Tibial nerve (tissue), 4 donors: Measurements from ENCODE around the gene FKBP8. TPM values are rescaled to one million over a fixed set of nuclear protein-coding genes. Genes with fewer than 3 reads are reported as not detected.

Experiments
- DNase-seq, 2 donors: peaks; one replicate each; pipeline ENCODE4 v3.0.0-alpha.2; 2019; ENCODE audit warnings: low spot score in 2 of 2
- H3K27ac ChIP-seq, 4 donors: fragments of 200-600 bp; sonication (generic) in 3 of 4; one replicate each; pipeline ENCODE4 v1.5.1; 2017 to 2019; ENCODE audit warnings: mild to moderate bottlenecking in 1 of 4
- H3K27me3 ChIP-seq, 2 donors: fragments of 200-600 bp; sonication (generic) in 1 of 2; one replicate each; pipeline versions ENCODE4 v1.5.1 to v1.6.0; 2017 to 2019
- H3K36me3 ChIP-seq, 3 donors: fragments of 200-600 bp; sonication (generic); one replicate each; pipeline ENCODE4 v1.5.1; 2018 to 2019
- H3K4me1 ChIP-seq, 4 donors: fragments of 200-600 bp; sonication (generic) in 3 of 4; one replicate each; pipeline ENCODE4 v1.5.1; 2017 to 2019
- H3K4me3 ChIP-seq, 4 donors: fragments of 200-600 bp; sonication (generic) in 3 of 4; one replicate each; pipeline ENCODE4 v1.5.1; 2017 to 2019; ENCODE audit warnings: mild to moderate bottlenecking in 1 of 4, moderate library complexity in 1 of 4
- H3K9me3 ChIP-seq, 4 donors: fragments of 200-600 bp; sonication (generic) in 3 of 4; one replicate each; pipeline ENCODE4 v1.5.1; 2017 to 2019
- EP300 ChIP-seq, 2 donors: sonication (generic); formaldehyde crosslinking; IDR thresholded peaks; one replicate each; pipeline ENCODE4 v1.6.1; 2017; ENCODE audit warnings: antibody characterized with exemption in 2 of 2, mild to moderate bottlenecking in 1 of 2
- POLR2A ChIP-seq, 2 donors: fragments of 450-650 bp; IDR thresholded peaks; one replicate each; pipeline ENCODE4 v1.6.1; 2017; ENCODE audit warnings: antibody characterized with exemption in 2 of 2, mild to moderate bottlenecking in 2 of 2, moderate library complexity in 2 of 2
- WGBS, 2 donors: methylation state at CpG; one replicate each; pipeline ENCODE4 v1.1.5; 2018; 5-methylcytosine and 5-hydroxymethylcytosine counted together
- total RNA-seq, 4 donors: library from RNA; depleted of rRNA; stranded (reverse); fragments of >200 nt; gene quantifications; one replicate each; pipeline ENCODE4 v1.1.0, GENCODE V29; 2016
- TF ChIP-seq, protein P1 (sequence below), 5 experiments: fragments of 200-600 bp in 3 of 5; fragments of 450-650 bp in 2 of 5; sonication (generic) in 3 of 5; IDR thresholded peaks; one replicate each; pipeline ENCODE4 v1.5.1; 2016 to 2019; ENCODE audit warnings: antibody characterized with exemption in 5 of 5, mild to moderate bottlenecking in 3 of 5, moderate library complexity in 2 of 5

The FKBP8 gene
- total RNA-seq, 4 donors from 2014 or later, result 391 to 451 (median 434) TPM

DNA sequence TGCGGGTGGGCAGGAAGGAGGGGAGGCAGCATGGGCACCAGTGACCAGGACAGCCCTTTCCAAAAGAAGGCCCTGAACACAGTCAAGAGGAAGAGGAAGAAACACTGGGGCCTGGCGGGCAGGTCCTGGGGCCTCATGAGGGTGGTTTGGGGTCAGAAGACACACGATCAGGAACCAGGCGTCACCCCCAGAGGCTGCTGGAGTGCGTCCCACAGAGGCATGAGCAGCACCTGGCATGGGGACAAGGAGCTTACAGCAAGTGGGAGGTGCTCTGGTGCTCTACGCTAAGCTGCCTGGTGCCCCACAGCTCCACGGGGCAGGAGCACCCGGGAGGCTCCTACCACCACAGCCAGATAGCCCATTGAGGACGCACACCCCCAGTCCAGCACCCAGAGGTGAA lies 41.5 kb downstream of the FKBP8 start:
- no peak for DNase-seq
- Histone ChIP-seq H3K9me3 (no peaks in the 10 kb centered on the region), H3K4me1 (peaks cover 0 to 97% (median 83%) of the 10 kb centered on the region in 4 donors), H3K27me3 (no peaks in the 10 kb centered on the region), H3K27ac (peak overlapping the region in 3 of 4 donors; percentile 47 to 82 (median 67)), H3K36me3 (no peaks in the 10 kb centered on the region), H3K4me3 (no peak overlapping the region)
- 65 to 76% methylated on average over 7 to 9 of the region's 9 CpGs for WGBS, 2 donors
- peak in 1 of 2 donors; percentile 9 for TF ChIP-seq EP300 (IDR thresholded peaks at IDR 0.05)
- no peak for TF ChIP-seq POLR2A (IDR thresholded peaks at IDR 0.05)

DNA sequence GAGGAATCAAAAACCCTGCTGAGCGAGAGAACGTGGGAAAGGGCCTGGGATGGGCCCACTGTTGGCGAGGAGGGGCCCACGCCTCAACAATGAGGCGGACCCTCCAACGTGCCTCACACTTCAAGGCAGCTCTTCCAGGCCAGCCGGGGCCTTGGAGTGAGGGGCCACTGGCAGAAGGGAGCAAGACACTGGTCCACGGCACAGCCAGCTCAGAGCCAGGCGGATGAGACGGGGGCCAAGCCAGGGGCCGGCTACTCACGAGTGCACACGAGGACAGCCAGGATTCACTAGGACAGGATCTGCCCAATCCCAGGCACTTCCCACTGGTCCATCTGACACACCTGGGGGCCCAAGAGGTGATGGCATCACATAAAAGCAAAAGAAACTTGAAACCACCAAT lies 42.0 kb downstream of the FKBP8 start:
- H3K9me3 ChIP-seq, result no peaks in the 10 kb centered on the region
- peak overlapping the region in 3 of 4 donors; percentile 17 to 82 (median 67) for H3K27ac ChIP-seq
- TF ChIP-seq POLR2A (IDR thresholded peaks at IDR 0.05) (no peak), EP300 (IDR thresholded peaks at IDR 0.05) (no peak)
- TF ChIP-seq, protein P1, sequence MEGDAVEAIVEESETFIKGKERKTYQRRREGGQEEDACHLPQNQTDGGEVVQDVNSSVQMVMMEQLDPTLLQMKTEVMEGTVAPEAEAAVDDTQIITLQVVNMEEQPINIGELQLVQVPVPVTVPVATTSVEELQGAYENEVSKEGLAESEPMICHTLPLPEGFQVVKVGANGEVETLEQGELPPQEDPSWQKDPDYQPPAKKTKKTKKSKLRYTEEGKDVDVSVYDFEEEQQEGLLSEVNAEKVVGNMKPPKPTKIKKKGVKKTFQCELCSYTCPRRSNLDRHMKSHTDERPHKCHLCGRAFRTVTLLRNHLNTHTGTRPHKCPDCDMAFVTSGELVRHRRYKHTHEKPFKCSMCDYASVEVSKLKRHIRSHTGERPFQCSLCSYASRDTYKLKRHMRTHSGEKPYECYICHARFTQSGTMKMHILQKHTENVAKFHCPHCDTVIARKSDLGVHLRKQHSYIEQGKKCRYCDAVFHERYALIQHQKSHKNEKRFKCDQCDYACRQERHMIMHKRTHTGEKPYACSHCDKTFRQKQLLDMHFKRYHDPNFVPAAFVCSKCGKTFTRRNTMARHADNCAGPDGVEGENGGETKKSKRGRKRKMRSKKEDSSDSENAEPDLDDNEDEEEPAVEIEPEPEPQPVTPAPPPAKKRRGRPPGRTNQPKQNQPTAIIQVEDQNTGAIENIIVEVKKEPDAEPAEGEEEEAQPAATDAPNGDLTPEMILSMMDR (IDR thresholded peaks at IDR 0.05), result no peak
- no peaks in the 10 kb centered on the region for H3K36me3 ChIP-seq
- WGBS, 2 donors, result 78 to 81% methylated on average over 10 to 13 of the region's 13 CpGs
- DNase-seq, result no peak
- no peaks in the 10 kb centered on the region for H3K27me3 ChIP-seq
- no peak overlapping the region for H3K4me3 ChIP-seq
- peaks cover 0 to 97% (median 80%) of the 10 kb centered on the region in 4 donors for H3K4me1 ChIP-seq

DNA sequence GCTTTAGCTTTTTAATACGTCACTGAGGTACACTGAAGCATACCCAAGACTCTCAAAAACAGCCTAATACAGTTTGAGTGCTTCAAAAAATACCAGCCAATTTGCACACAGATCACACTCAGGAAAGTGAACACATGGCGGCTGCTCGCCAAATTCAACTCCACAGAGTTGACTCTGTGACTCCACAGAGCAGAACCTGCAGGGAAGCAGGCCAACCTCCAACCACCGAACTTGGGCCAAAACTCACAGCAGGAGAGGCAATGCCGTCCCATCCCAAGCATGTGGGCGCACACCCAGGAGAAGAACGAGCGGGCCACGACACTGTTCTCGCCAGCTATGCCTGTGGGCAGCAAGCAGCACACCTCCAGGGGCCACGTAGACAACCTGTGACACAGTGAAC lies 42.6 kb downstream of the FKBP8 start:
- H3K4me3 ChIP-seq, result no peak overlapping the region
- H3K9me3 ChIP-seq, result no peaks in the 10 kb centered on the region
- WGBS, 2 donors, result 40 to 57% methylated on average over 10 to 11 of the region's 11 CpGs
- peak overlapping the region; percentile 17 to 82 (median 53) for H3K27ac ChIP-seq
- no peaks in the 10 kb centered on the region for H3K27me3 ChIP-seq
- H3K4me1 ChIP-seq, result peaks cover 0 to 97% (median 80%) of the 10 kb centered on the region in 4 donors
- DNase-seq, result no peak
- no peaks in the 10 kb centered on the region for H3K36me3 ChIP-seq
- TF ChIP-seq, protein P1 (IDR thresholded peaks at IDR 0.05), result no peak
- TF ChIP-seq POLR2A (IDR thresholded peaks at IDR 0.05), result no peak
- no peak for TF ChIP-seq EP300 (IDR thresholded peaks at IDR 0.05)

DNA sequence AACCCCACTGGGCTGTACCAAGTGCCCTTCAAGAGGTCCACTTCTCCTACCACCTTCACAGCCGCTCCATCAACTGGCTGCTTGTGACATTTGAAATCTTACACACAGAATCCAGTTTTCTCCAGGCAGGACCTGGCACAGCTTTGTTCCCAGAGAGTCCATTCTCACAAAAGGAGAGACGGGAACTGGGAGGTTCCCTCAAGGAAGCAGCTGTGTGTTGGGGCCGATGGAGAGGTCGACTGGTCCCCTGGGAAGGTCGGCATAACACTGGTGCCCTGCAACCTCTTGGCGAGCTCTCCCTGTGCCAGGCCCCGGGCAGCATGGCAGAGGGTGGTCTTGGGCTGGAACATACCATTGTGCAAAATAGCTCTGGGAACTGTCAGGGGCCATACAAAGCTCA lies 43.0 kb downstream of the FKBP8 start:
- 27 to 33% methylated on average over 7 of the region's 7 CpGs for WGBS, 2 donors

DNA sequence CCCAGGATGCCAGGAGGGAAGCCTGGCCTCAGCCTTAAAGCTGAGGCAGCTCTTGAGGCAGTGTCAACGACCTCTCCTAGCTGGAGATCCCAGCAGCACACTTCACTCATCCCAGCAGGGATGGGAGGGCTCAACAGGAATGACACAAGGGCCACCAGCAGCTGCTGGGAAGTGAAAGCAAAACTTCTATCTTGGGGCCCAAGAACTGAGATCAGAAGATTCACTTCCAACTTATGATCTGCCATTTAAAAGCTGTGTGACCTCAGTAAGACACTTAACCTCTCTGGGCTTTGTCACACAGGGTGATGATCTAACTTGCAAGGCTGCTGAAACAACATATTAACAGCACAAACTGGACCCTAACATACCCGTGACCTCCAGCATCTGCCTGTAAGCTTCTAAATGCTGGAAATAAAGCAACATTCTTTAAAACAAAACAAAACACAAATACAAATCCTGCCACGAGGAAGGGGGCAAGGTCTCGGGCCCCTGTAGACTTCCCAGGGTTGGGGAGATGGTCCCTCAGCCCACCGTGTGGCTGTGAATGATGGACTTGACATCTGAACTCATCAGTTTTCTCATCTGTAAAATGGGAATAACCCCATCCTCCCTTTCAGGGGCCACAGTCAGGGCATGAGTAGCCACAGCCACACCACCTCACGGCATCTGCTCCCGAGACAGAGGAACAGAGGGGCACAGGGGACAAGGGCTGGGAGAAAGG lies 44.2 kb downstream of the FKBP8 start:
- no peak overlapping the region for H3K4me3 ChIP-seq
- H3K4me1 ChIP-seq, result peaks cover 0 to 97% (median 80%) of the 10 kb centered on the region in 4 donors
- TF ChIP-seq, protein P1 (IDR thresholded peaks at IDR 0.05), result no peak
- TF ChIP-seq EP300 (IDR thresholded peaks at IDR 0.05) (no peak), POLR2A (IDR thresholded peaks at IDR 0.05) (no peak)
- peak overlapping the region in 3 of 4 donors; percentile 42 to 82 (median 67) for H3K27ac ChIP-seq
- no peaks in the 10 kb centered on the region for H3K27me3 ChIP-seq
- H3K9me3 ChIP-seq, result no peaks in the 10 kb centered on the region
- 60 to 70% methylated on average over 7 of the region's 7 CpGs for WGBS, 2 donors
- no peak for DNase-seq
- H3K36me3 ChIP-seq, result no peaks in the 10 kb centered on the region

More for the DNA sequence above, 43.0 kb downstream of the FKBP8 start:
- TF ChIP-seq, protein P1 (IDR thresholded peaks at IDR 0.05), result no peak
- TF ChIP-seq EP300 (IDR thresholded peaks at IDR 0.05) (peak in 1 of 2 donors; percentile 54), POLR2A (IDR thresholded peaks at IDR 0.05) (no peak)
- Histone ChIP-seq H3K4me1 (peaks cover 0 to 97% (median 79%) of the 10 kb centered on the region in 4 donors), H3K27me3 (no peaks in the 10 kb centered on the region), H3K27ac (peak overlapping the region; percentile 17 to 82 (median 53)), H3K36me3 (no peaks in the 10 kb centered on the region), H3K4me3 (no peak overlapping the region), H3K9me3 (no peaks in the 10 kb centered on the region)
- no peak for DNase-seq
